HL-60/S4 treated with retinoic acid at 250 ng/mL for 4 days and 3 days (cell line): ENCODE measurements around the gene SNX32.
"Not testable (repeated sequence)": the region's sequence is repeated elsewhere in the genome, so short reads cannot be mapped to it uniquely, and the experiment has no call there.

Experiments
- in situ Hi-C: fragments of 300-500 bp; cut with MboI; formaldehyde crosslinking; loops from 2 replicates; pipeline ENCODE4 v1.7.0; 2022; ENCODE audit warnings: low sequenced_read_pairs

Gene SNX32

GRCh38 chr11:65822776-65823528 lies 10.8 kb upstream of the SNX32 start:
- in situ Hi-C loops: no loop called here

- in situ Hi-C loops: no loop called here
Measured at GRCh38 chr11:65826984-65827735, 6.6 kb upstream of the SNX32 start.

GRCh38 chr11:65829459-65829858 lies 4.3 kb upstream of the SNX32 start:
- in situ Hi-C loops: no loop called here

GRCh38 chr11:65832231-65832630 lies 1.5 kb upstream of the SNX32 start:
- in situ Hi-C loops: not testable (repeated sequence)

GRCh38 chr11:65834202-65834601 lies 439 bp downstream of the SNX32 start:
- in situ Hi-C loops: no loop called here

- in situ Hi-C loops: no loop called here
Measured at GRCh38 chr11:65842144-65842543, 8.4 kb downstream of the SNX32 start.

- in situ Hi-C loops: no loop called here
Measured at GRCh38 chr11:65843811-65844210, 10.0 kb downstream of the SNX32 start.

GRCh38 chr11:65844231-65844872 lies 10.6 kb downstream of the SNX32 start:
- in situ Hi-C loops: no loop called here

GRCh38 chr11:65847746-65848145 lies 14.0 kb downstream of the SNX32 start:
- in situ Hi-C loops: no loop called here

- in situ Hi-C loops: not testable (repeated sequence)
Measured at GRCh38 chr11:65848693-65849092, 14.9 kb downstream of the SNX32 start.

- in situ Hi-C loops: no loop called here
Measured at GRCh38 chr11:65849366-65849765, 15.6 kb downstream of the SNX32 start.

GRCh38 chr11:65849771-65850216 lies 16.0 kb downstream of the SNX32 start:
- in situ Hi-C loops: no loop called here

GRCh38 chr11:65850217-65851082 lies 16.7 kb downstream of the SNX32 start:
- in situ Hi-C loops: no loop called here

- in situ Hi-C loops: no loop called here
Measured at GRCh38 chr11:65851083-65851579, 17.4 kb downstream of the SNX32 start.

- in situ Hi-C loops: no loop called here
Measured at GRCh38 chr11:65851811-65852507, 18.2 kb downstream of the SNX32 start.

GRCh38 chr11:65852508-65853245 lies 18.9 kb downstream of the SNX32 start:
- in situ Hi-C loops: no loop called here

GRCh38 chr11:65853246-65853979 lies 19.6 kb downstream of the SNX32 start:
- in situ Hi-C loops: no loop called here

GRCh38 chr11:65854161-65854592 lies 20.4 kb downstream of the SNX32 start:
- in situ Hi-C loops: no loop called here
